ENCODE results near the gene STIM2.

GRCh38 chr4:26942871-26943270, 82.2 kb downstream of the STIM2 start:
- TF ChIP-seq, protein P1, sequence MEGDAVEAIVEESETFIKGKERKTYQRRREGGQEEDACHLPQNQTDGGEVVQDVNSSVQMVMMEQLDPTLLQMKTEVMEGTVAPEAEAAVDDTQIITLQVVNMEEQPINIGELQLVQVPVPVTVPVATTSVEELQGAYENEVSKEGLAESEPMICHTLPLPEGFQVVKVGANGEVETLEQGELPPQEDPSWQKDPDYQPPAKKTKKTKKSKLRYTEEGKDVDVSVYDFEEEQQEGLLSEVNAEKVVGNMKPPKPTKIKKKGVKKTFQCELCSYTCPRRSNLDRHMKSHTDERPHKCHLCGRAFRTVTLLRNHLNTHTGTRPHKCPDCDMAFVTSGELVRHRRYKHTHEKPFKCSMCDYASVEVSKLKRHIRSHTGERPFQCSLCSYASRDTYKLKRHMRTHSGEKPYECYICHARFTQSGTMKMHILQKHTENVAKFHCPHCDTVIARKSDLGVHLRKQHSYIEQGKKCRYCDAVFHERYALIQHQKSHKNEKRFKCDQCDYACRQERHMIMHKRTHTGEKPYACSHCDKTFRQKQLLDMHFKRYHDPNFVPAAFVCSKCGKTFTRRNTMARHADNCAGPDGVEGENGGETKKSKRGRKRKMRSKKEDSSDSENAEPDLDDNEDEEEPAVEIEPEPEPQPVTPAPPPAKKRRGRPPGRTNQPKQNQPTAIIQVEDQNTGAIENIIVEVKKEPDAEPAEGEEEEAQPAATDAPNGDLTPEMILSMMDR (conservative IDR thresholded peaks at IDR 0.05; ENCODE audit: low read depth, low read length): no peak
- no peak for TF ChIP-seq EZH2 (IDR thresholded peaks at IDR 0.05; ENCODE audit: borderline replicate concordance, low read depth, low read length, poor library complexity, severe bottlenecking)
